ENCODE results near the gene BCL2L12.

The BCL2L12 gene

GRCh38 chr19:49664171-49665035 lies 1.3 kb upstream of the BCL2L12 start:
- TF ChIP-seq CTCF (IDR thresholded peaks at IDR 0.05; ENCODE audit: low read depth, low read length, missing control alignments): peak; percentile 10
- H3K4me3 ChIP-seq (ENCODE audit: low read depth, low read length): peak overlapping the region; percentile 73
- in situ Hi-C loops (cut with HindIII; ENCODE audit: low sequenced_read_pairs): no loop called here
- DNase-seq (ENCODE audit: low read depth): no peak

GRCh38 chr19:49665036-49665350 lies 740 bp upstream of the BCL2L12 start:
- in situ Hi-C loops (cut with HindIII; ENCODE audit: low sequenced_read_pairs): no loop called here
- no peak for DNase-seq (ENCODE audit: low read depth)
- TF ChIP-seq CTCF (IDR thresholded peaks at IDR 0.05; ENCODE audit: low read depth, low read length, missing control alignments): no peak
- peak overlapping the region; percentile 73 for H3K4me3 ChIP-seq (ENCODE audit: low read depth, low read length)

GRCh38 chr19:49666120-49666444 lies 349 bp downstream of the BCL2L12 start:
- peak overlapping the region; percentile 73 for H3K4me3 ChIP-seq (ENCODE audit: low read depth, low read length)
- TF ChIP-seq CTCF (IDR thresholded peaks at IDR 0.05; ENCODE audit: low read depth, low read length, missing control alignments): no peak
- in situ Hi-C loops (cut with HindIII; ENCODE audit: low sequenced_read_pairs): no loop called here
- no peak for DNase-seq (ENCODE audit: low read depth)

- no peak for DNase-seq (ENCODE audit: low read depth)
- in situ Hi-C loops (cut with HindIII; ENCODE audit: low sequenced_read_pairs): no loop called here
- H3K4me3 ChIP-seq (ENCODE audit: low read depth, low read length): no peak overlapping the region
- no peak for TF ChIP-seq CTCF (IDR thresholded peaks at IDR 0.05; ENCODE audit: low read depth, low read length, missing control alignments)
These were observed 1.7 kb downstream of the BCL2L12 start for GRCh38 chr19:49667473-49667872.

- no peak overlapping the region for H3K4me3 ChIP-seq (ENCODE audit: low read depth, low read length)
- no peak for DNase-seq (ENCODE audit: low read depth)
- in situ Hi-C loops (cut with HindIII; ENCODE audit: low sequenced_read_pairs): no loop called here
- TF ChIP-seq CTCF (IDR thresholded peaks at IDR 0.05; ENCODE audit: low read depth, low read length, missing control alignments): no peak
These were observed 3.8 kb downstream of the BCL2L12 start for GRCh38 chr19:49669516-49669915.

- in situ Hi-C loops (cut with HindIII; ENCODE audit: low sequenced_read_pairs): no loop called here
- peak; percentile 28 for DNase-seq (ENCODE audit: low read depth)
- peak overlapping the region; percentile 22 for H3K4me3 ChIP-seq (ENCODE audit: low read depth, low read length)
- peak; percentile 96 for TF ChIP-seq CTCF (IDR thresholded peaks at IDR 0.05; ENCODE audit: low read depth, low read length, missing control alignments)
These were observed 6.6 kb downstream of the BCL2L12 start for GRCh38 chr19:49672131-49672919.

Measured in astrocyte of the cerebellum (primary cell).